Erythroblast (primary cell): ENCODE results near the gene FAU.
"Not testable (repeated sequence)": the region's sequence is repeated elsewhere in the genome, so short reads cannot be mapped to it uniquely, and the experiment has no call there.

Experiments
- GATA1 ChIP-seq: IDR thresholded peaks from 2 replicates; pipeline ENCODE4 v1.6.1; 2011; ENCODE audit warnings: low read depth, mild to moderate bottlenecking, control low read depth, low read length, moderate library complexity
- POLR2A ChIP-seq: IDR thresholded peaks from 2 replicates; pipeline ENCODE4 v1.6.1; 2011; ENCODE audit warnings: mild to moderate bottlenecking, low read length

DNA sequence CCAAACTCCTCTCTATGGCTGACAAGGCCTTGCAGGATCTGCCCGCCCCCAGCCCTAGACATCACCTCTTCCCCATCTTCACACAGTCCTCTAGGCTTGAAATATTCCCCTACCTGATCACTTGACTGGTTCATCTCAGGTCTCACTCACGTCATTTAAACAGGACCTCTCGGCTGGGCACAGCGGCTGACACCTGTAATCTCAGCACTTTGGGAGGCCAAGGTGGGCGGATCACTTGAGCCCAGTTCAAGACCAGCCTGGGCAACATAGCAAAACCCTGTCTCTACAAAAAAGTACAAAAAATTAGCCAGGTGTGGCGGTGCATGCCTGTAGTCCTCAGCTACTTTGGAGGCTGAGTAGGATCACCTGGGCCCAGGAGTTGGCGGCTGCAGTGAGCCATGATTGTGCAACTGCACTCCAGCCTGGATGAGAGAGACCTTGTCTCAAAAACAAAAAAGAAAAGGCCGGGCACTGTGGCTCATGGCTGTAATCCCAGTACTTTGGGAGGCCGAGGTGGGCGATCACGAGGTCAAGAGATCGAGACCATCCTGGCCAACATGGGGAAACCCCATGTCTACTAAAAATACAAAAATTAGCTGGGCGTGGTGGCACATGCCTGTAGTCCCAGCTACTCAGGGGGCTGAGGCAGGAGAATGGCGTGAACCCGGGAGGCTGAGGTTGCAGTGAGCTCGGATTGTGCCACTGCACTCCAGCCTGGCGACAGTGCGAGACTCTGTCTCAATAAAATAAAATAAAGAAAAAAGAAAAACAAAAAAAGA lies 2.9 kb downstream of the FAU start:
- not testable (repeated sequence) for TF ChIP-seq POLR2A, GATA1
